ENCODE results near the gene GDF11.

Gene GDF11

GRCh38 chr12:55723516-55724225, 19.3 kb upstream of the GDF11 start:
- DNase-seq (ENCODE audit: low read depth), result no peak

GRCh38 chr12:55724226-55724939, 18.5 kb upstream of the GDF11 start:
- DNase-seq (ENCODE audit: low read depth), result no peak

- DNase-seq (ENCODE audit: low read depth), result no peak
Measured at GRCh38 chr12:55724940-55725309, 18.0 kb upstream of the GDF11 start.

GRCh38 chr12:55725556-55725955, 17.4 kb upstream of the GDF11 start:
- DNase-seq (ENCODE audit: low read depth), result no peak

- DNase-seq (ENCODE audit: low read depth), result no peak
Measured at GRCh38 chr12:55726971-55727370, 16.0 kb upstream of the GDF11 start.

GRCh38 chr12:55727643-55728185, 15.2 kb upstream of the GDF11 start:
- no peak for DNase-seq (ENCODE audit: low read depth)

GRCh38 chr12:55728186-55728938, 14.6 kb upstream of the GDF11 start:
- no peak for DNase-seq (ENCODE audit: low read depth)

- DNase-seq (ENCODE audit: low read depth), result peak; percentile 47
Measured at GRCh38 chr12:55728939-55729818, 13.7 kb upstream of the GDF11 start, which contains the start of gene CD63. CD63 (minus strand) TSS chr12:55729009; CDS start chr12:55728341, 668 bp downstream.

GRCh38 chr12:55729819-55730818, 12.8 kb upstream of the GDF11 start:
- no peak for DNase-seq (ENCODE audit: low read depth)

GRCh38 chr12:55732288-55732687, 10.6 kb upstream of the GDF11 start:
- no peak for DNase-seq (ENCODE audit: low read depth)

GRCh38 chr12:55733021-55733555, 9.8 kb upstream of the GDF11 start:
- no peak for DNase-seq (ENCODE audit: low read depth)

- DNase-seq (ENCODE audit: low read depth), result no peak
Measured at GRCh38 chr12:55733858-55734257, 9.1 kb upstream of the GDF11 start.

GRCh38 chr12:55734595-55734994, 8.3 kb upstream of the GDF11 start:
- no peak for DNase-seq (ENCODE audit: low read depth)

GRCh38 chr12:55736076-55736475, 6.8 kb upstream of the GDF11 start:
- DNase-seq (ENCODE audit: low read depth), result no peak

GRCh38 chr12:55736780-55737580, 5.9 kb upstream of the GDF11 start:
- no peak for DNase-seq (ENCODE audit: low read depth)

GRCh38 chr12:55737581-55738122, 5.3 kb upstream of the GDF11 start:
- no peak for DNase-seq (ENCODE audit: low read depth)

GRCh38 chr12:55738123-55739024, 4.5 kb upstream of the GDF11 start:
- DNase-seq (ENCODE audit: low read depth), result peak; percentile 60

- no peak for DNase-seq (ENCODE audit: low read depth)
Measured at GRCh38 chr12:55739025-55739378, 3.9 kb upstream of the GDF11 start.
